Activated naive CD8-positive, alpha-beta T cell treated with anti-CD3 and anti-CD28 coated beads, Interleukin-2, amount 10 ng/mL, durations not matched to agents 7 days and 5 days (primary cell): ENCODE measurements around the gene KRTAP2-2. TPM values are rescaled to one million over a fixed set of nuclear protein-coding genes. Genes with fewer than 3 reads are reported as not detected.

Experiments used
- ATAC-seq: fragments of 150-1000 bp; cut with Tn5 transposase; one replicate; pipeline ENCODE4 v1.10.0; 2021; ENCODE audit warnings: low read depth, moderate library complexity
- POLR2A ChIA-PET: fragments of 350-600 bp; sonication (Branson Sonifier 250); formaldehyde crosslinking; loops from one replicate; lab custom pipeline; 2021; ENCODE audit warnings: antibody characterized with exemption; lab: Charles Lee
- DNase-seq: peaks from one replicate; pipeline ENCODE4 v3.0.0; 2021
- H3K27ac Mint-ChIP-seq: one replicate; pipeline ENCODE4 v1.8.0; 2022; ENCODE audit warnings: mild to moderate bottlenecking, mixed read lengths
- H3K27me3 Mint-ChIP-seq: one replicate; pipeline ENCODE4 v1.8.0; 2022; ENCODE audit warnings: mild to moderate bottlenecking, moderate library complexity, mixed read lengths
- H3K36me3 Mint-ChIP-seq: one replicate; pipeline ENCODE4 v1.8.0; 2021; ENCODE audit warnings: mild to moderate bottlenecking, mixed read lengths
- H3K4me1 Mint-ChIP-seq: one replicate; pipeline ENCODE4 v1.8.0; 2021; ENCODE audit warnings: mixed read lengths
- H3K4me3 Mint-ChIP-seq: one replicate; pipeline ENCODE4 v1.8.0; 2022; ENCODE audit warnings: mild to moderate bottlenecking, moderate library complexity, mixed read lengths
- H3K9me3 Mint-ChIP-seq: one replicate; pipeline ENCODE4 v1.8.0; 2021; ENCODE audit warnings: mixed read lengths
- total RNA-seq, 2 experiments: library from RNA; stranded (reverse); gene quantifications; one replicate each; pipeline ENCODE4 v1.2.3, GENCODE V29; 2021

Gene KRTAP2-2
- total RNA-seq, 2 experiments from 2014 or later = not detected

GRCh38 chr17:41026715-41027471 lies 28.1 kb downstream of the KRTAP2-2 start, which contains the start of gene KRTAP1-5:
Gene KRTAP1-5, minus strand, starts transcription at chr17:41027208. Its CDS starts 53 bp downstream, at chr17:41027155.
- Mint-ChIP-seq H3K4me1 (peaks cover 6% of the 10 kb centered on the region), H3K36me3 (no peaks in the 10 kb centered on the region), H3K9me3 (no peaks in the 10 kb centered on the region), H3K27me3 (peaks cover 18% of the 10 kb centered on the region), H3K27ac (no peak within 1 kb of the TSS), H3K4me3 (no peak within 1 kb of the TSS)
- DNase-seq (no peak), ATAC-seq (no peak)
- POLR2A ChIA-PET = no interaction called here

DNA sequence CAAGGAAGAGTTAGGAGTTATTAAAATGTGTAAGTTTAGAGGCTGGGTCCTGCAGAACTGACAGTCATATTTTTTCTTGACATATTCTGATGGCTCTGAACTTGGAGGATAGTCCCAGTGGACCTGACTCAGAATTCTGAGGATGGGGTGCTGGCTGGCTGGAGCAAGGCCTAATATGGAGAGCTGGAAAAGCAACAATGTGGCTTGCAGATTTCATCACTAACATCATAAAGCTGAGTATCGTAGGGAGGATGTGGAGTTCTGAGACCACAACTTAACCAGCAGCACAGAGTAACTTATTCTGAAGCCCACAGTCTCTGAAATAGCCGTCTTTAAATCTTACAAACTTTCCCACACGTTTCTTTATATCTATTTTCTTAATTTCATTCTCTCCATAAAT lies 30.3 kb downstream of the KRTAP2-2 start:
- no peak overlapping the region for H3K27ac Mint-ChIP-seq
- H3K27me3 Mint-ChIP-seq = peaks cover 15% of the 10 kb centered on the region
- H3K4me3 Mint-ChIP-seq = no peak overlapping the region
- no peak for ATAC-seq
- H3K36me3 Mint-ChIP-seq = no peaks in the 10 kb centered on the region
- POLR2A ChIA-PET = no interaction called here
- DNase-seq = no peak
- no peaks in the 10 kb centered on the region for H3K9me3 Mint-ChIP-seq
- H3K4me1 Mint-ChIP-seq = peaks cover 6% of the 10 kb centered on the region

- Mint-ChIP-seq H3K9me3 (no peaks in the 10 kb centered on the region), H3K27me3 (no peaks in the 10 kb centered on the region), H3K36me3 (no peaks in the 10 kb centered on the region), H3K27ac (no peak overlapping the region), H3K4me3 (no peak overlapping the region), H3K4me1 (peaks cover 6% of the 10 kb centered on the region)
- POLR2A ChIA-PET = no interaction called here
- no peak for ATAC-seq
- no peak for DNase-seq
These were observed 34.7 kb downstream of the KRTAP2-2 start for GRCh38 chr17:41020336-41020735.

- Mint-ChIP-seq H3K27me3 (peaks cover 2% of the 10 kb centered on the region), H3K9me3 (no peaks in the 10 kb centered on the region), H3K4me3 (no peak overlapping the region), H3K27ac (no peak overlapping the region), H3K36me3 (no peaks in the 10 kb centered on the region), H3K4me1 (peaks cover 2% of the 10 kb centered on the region)
- no peak for DNase-seq
- no peak for ATAC-seq
- POLR2A ChIA-PET = no interaction called here
These were observed 35.6 kb downstream of the KRTAP2-2 start for GRCh38 chr17:41019415-41019814.

- Mint-ChIP-seq H3K36me3 (no peaks in the 10 kb centered on the region), H3K27me3 (peaks cover 2% of the 10 kb centered on the region), H3K4me1 (no peaks in the 10 kb centered on the region), H3K9me3 (no peaks in the 10 kb centered on the region), H3K4me3 (no peak overlapping the region), H3K27ac (no peak overlapping the region)
- ATAC-seq (no peak), DNase-seq (no peak)
- POLR2A ChIA-PET = no interaction called here
These were observed 36.5 kb downstream of the KRTAP2-2 start for GRCh38 chr17:41018541-41018940.

DNA sequence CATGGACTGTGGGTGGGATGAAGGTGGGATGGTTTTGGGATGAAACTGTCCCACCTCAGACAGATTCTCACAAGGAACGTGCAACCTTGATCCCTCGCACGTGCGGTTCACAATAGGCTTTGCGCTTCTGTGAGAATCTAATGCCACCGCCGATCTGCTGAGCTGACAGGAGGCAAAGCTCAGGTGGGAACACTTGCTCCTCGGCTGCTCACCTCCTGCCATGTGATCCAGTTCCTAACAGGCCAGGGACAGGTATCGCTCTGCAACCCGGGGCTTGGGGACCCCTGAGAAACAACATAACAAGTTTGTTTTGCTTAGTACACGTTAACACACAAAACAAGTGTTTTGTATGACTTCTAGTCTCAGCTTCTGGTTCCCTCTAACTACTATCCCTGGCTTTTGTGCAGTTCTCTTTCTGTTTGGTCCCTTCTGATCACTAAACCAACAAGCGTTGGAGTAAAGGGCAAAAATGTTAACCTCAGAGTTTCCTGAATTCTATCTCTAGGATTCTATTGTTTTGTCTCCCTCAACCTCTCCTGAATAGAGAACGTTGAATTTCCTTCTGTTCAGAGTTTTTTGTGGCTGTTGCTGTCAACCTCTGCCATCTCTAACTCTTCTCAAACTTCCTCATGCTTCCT lies 38.3 kb downstream of the KRTAP2-2 start:
- Mint-ChIP-seq H3K27ac (no peak overlapping the region), H3K4me1 (no peaks in the 10 kb centered on the region), H3K4me3 (no peak overlapping the region), H3K27me3 (peaks cover 2% of the 10 kb centered on the region), H3K36me3 (no peaks in the 10 kb centered on the region), H3K9me3 (no peaks in the 10 kb centered on the region)
- POLR2A ChIA-PET = no interaction called here
- DNase-seq = no peak
- ATAC-seq = no peak

DNA sequence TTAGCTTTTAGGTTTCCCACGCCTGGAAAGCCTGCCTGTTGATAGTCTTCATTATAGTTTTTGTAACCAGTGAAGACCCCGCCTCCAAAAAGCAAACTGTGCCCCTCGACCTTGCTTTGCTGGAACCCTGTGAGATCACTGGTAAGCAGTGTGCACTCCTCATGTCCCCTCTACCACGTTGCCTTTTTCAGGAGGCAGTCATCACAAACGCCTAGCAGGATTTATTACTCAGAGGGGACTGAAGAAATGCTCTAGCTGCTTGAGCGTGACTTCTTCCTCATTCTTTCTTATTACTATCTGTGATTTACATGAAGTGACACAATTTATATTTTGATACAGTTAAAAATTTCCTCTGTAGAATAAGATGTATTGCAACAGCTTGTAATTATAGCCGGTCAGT lies 39.6 kb downstream of the KRTAP2-2 start:
- Mint-ChIP-seq H3K4me1 (no peaks in the 10 kb centered on the region), H3K27ac (no peak overlapping the region), H3K4me3 (no peak overlapping the region), H3K36me3 (no peaks in the 10 kb centered on the region), H3K27me3 (peaks cover 2% of the 10 kb centered on the region), H3K9me3 (no peaks in the 10 kb centered on the region)
- POLR2A ChIA-PET = no interaction called here
- no peak for DNase-seq
- no peak for ATAC-seq

GRCh38 chr17:41013606-41014005 lies 41.4 kb downstream of the KRTAP2-2 start:
- ATAC-seq = no peak
- Mint-ChIP-seq H3K27me3 (peaks cover 2% of the 10 kb centered on the region), H3K9me3 (no peaks in the 10 kb centered on the region), H3K27ac (no peak overlapping the region), H3K4me1 (no peaks in the 10 kb centered on the region), H3K4me3 (no peak overlapping the region), H3K36me3 (no peaks in the 10 kb centered on the region)
- no peak for DNase-seq
- POLR2A ChIA-PET = no interaction called here

DNA sequence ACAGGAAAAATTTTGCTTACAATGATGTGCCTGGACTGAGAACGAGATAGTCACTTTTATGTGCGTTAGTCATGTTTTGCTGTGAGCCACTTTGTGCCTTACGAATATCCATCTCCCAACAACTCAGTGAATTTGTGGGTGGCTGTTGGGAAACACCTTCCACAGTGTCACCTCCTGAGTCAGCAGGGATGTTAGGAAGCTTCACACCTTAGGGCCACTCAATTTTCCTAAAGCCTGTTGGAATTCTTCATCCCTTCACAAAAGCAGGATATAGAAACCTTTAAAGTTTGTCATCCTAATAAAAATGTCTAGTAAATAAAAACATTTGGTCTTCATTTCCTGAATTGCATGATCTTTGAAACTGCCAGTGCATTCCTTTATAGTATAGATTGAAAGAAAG lies 41.8 kb downstream of the KRTAP2-2 start:
- Mint-ChIP-seq H3K4me1 (no peaks in the 10 kb centered on the region), H3K27me3 (peaks cover 2% of the 10 kb centered on the region), H3K36me3 (no peaks in the 10 kb centered on the region), H3K4me3 (no peak overlapping the region), H3K9me3 (no peaks in the 10 kb centered on the region), H3K27ac (no peak overlapping the region)
- POLR2A ChIA-PET = no interaction called here
- DNase-seq (no peak), ATAC-seq (no peak)

DNA sequence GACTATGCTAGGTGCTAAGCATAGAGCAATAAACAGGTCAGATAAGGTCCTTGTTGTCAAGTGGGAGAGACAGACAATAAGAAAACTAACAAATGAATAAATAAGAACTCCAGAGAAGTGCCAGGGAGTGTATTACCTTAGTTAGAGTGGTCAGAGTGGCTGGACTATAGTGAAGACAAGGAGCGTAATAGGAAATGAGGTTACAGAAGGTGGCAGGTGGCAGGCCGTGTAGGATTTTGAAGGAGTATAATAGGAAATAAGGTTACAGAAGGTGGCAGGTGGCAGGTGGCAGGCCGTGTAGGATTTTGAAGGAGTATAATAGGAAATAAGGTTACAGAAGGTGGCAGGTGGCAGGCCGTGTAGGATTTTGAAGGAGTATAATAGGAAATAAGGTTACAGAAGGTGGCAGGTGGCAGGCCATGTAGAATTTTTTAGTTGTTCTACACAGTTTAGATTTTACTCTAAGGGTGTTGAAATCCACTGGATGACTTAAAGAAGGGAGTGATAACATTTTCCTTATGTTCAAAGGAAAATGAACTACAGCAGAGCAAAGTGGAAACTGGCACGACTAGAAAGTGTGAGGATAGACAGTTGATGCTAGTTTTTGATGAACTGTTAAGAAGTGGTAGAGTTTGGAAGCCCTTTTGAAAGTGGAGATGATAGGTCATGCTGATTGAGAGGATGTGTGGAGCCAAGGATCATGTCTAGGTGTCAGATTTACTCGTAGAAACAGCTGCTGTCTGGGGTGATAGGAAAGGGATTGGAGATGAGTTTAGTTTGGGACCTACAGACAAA lies 42.5 kb downstream of the KRTAP2-2 start:
- POLR2A ChIA-PET = no interaction called here
- Mint-ChIP-seq H3K9me3 (no peaks in the 10 kb centered on the region), H3K4me3 (no peak overlapping the region), H3K27me3 (peaks cover 2% of the 10 kb centered on the region), H3K27ac (no peak overlapping the region), H3K4me1 (no peaks in the 10 kb centered on the region), H3K36me3 (no peaks in the 10 kb centered on the region)
- DNase-seq = no peak
- no peak for ATAC-seq

DNA sequence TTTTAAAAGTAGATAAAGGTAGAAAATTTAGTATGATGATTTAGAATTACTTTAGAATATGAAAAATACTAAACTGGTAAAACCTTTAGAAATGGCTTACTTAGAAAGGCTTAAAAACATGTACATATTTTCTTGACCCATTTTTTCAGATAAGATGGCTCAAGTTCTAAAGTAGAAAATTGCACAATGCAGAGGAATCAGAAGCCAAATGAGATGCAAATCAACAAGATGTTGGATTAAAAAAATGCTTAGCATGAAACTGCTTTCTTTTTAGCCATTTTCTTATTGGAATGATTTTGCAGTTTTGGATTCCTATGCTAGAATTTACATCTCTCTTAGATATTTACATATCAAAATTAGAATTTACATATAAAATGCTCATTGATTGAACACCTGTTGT lies 44.6 kb downstream of the KRTAP2-2 start:
- POLR2A ChIA-PET = no interaction called here
- no peaks in the 10 kb centered on the region for H3K4me1 Mint-ChIP-seq
- H3K27ac Mint-ChIP-seq = no peak overlapping the region
- H3K27me3 Mint-ChIP-seq = peaks cover 2% of the 10 kb centered on the region
- H3K9me3 Mint-ChIP-seq = no peaks in the 10 kb centered on the region
- no peaks in the 10 kb centered on the region for H3K36me3 Mint-ChIP-seq
- H3K4me3 Mint-ChIP-seq = no peak overlapping the region
- ATAC-seq = no peak
- DNase-seq = no peak

GRCh38 chr17:41009936-41010335 lies 45.1 kb downstream of the KRTAP2-2 start:
- H3K9me3 Mint-ChIP-seq = no peaks in the 10 kb centered on the region
- H3K4me1 Mint-ChIP-seq = no peaks in the 10 kb centered on the region
- POLR2A ChIA-PET = no interaction called here
- ATAC-seq (no peak), DNase-seq (no peak)
- peaks cover 2% of the 10 kb centered on the region for H3K27me3 Mint-ChIP-seq
- H3K4me3 Mint-ChIP-seq = no peak overlapping the region
- no peak overlapping the region for H3K27ac Mint-ChIP-seq
- H3K36me3 Mint-ChIP-seq = no peaks in the 10 kb centered on the region

GRCh38 chr17:41009301-41009760 lies 45.7 kb downstream of the KRTAP2-2 start:
- no peaks in the 10 kb centered on the region for H3K4me1 Mint-ChIP-seq

More at GRCh38 chr17:41009301-41009760, 45.7 kb downstream of the KRTAP2-2 start:
- H3K36me3 Mint-ChIP-seq = no peaks in the 10 kb centered on the region
- no peak for ATAC-seq
- no peaks in the 10 kb centered on the region for H3K9me3 Mint-ChIP-seq
- no peak for DNase-seq
- POLR2A ChIA-PET = no interaction called here
- peaks cover 1% of the 10 kb centered on the region for H3K27me3 Mint-ChIP-seq
- no peak overlapping the region for H3K27ac Mint-ChIP-seq
- no peak overlapping the region for H3K4me3 Mint-ChIP-seq
